HG03066 (cell line): ENCODE measurements around the gene LAIR2.

Source experiments
- ATAC-seq: cut with Tn5 transposase; IDR thresholded peaks from one replicate; pipeline ENCODE4 v1.9.1; 2021; ENCODE audit warnings: low read depth; ENCODE audit not compliant: unreplicated experiment

Gene LAIR2, protein sequence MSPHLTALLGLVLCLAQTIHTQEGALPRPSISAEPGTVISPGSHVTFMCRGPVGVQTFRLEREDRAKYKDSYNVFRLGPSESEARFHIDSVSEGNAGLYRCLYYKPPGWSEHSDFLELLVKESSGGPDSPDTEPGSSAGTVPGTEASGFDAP

DNA sequence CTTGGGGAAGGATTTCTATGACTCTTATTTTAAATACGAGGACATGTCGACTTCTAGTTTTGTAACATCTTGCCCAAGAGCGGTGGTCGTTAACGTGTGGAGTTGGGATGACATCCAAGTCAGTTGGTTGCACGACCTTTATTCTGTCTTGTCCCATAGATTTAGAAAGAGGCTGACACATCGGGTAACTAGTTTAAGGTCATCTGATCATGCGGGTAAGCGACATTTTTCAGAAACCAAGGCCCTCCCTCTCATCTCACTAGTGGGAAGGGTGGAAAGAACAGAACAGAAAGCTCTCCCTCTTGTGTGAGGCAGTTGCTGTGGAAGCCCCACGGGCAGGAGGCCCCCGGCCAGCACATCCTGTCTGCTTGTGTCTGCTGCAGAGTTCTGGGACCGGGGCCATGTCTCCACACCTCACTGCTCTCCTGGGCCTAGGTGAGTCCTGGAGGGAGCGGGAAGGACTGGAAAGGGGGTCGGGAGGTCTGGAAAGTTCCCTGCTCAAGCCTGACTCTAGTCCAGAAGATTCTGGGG lies at the start of gene LAIR2:
Gene LAIR2, plus strand, starts transcription at position 314 of the 531 bp plus-strand sequence. Its CDS starts 88 bp downstream, at position 402.
- ATAC-seq: no peak

DNA sequence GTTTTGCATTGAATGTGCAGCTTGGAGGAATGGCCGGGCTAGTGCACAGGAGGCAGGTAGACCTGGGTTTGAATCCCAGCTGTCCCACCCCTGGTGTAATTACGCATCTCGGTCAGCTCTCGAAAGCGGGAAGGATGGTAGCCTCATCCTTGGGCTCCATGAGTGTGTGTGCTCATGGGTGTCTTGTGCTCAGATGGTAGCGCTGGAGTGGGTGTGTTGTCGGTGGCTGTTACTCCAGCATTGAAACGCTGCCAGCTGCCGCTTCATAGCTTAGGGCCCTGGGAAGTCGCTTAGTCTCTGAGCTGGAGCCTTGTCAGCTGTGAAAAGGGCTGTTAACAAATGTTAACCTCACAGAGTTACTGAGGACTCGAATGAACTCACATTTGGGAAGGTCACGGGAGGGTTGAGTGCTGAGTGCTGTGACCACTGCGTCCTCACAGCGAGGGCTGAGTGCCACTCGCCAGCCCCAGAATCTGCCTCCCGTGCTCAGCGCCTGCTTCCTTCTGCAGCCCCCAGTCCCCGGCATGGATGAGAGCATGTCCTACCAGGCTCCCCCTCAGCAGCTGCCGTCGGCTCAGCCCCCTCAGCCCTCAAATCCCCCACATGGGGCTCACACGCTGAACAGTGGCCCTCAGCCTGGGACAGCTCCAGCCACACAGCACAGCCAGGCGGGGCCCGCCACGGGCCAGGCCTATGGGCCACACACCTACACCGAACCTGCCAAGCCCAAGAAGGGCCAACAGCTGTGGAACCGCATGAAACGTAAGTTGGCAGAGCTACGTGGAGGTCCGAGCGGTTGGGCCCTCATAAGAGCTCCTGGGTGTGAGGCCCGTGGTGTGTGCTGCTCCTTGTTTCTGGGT lies 48.5 kb upstream of the LAIR2 start:
- ATAC-seq: no peak

GRCh38 chr19:54454781-54455675 lies 47.6 kb upstream of the LAIR2 start:
- no peak for ATAC-seq

DNA sequence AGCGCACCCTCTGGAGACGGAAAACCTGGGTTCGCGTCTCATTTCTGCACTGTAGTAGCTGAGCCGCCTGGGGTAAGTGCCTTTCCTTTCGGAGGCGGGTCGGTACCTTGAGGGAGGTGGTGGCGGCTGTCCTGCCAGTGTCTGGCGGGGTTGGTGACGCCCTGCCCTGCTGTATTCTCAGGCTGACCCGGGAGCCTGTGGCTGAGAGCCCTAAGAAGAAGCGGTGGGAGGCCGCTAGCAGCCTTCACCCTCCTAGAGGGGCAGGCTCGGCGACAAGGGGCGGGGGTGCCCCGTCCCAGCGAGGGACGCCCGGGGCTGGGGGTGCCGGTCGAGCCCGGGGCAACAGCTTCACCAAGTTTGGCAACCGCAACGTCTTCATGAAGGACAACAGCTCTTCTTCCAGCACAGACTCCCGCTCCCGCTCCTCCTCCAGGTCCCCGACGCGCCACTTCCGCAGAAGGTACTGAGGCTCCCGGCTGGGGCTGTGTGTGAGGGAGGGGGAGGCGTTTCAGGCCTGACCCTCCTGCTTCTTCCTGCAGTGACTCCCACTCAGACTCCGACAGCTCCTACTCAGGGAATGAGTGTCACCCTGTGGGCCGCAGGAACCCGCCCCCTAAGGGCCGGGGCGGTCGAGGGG lies 46.7 kb upstream of the LAIR2 start:
- ATAC-seq: no peak

DNA sequence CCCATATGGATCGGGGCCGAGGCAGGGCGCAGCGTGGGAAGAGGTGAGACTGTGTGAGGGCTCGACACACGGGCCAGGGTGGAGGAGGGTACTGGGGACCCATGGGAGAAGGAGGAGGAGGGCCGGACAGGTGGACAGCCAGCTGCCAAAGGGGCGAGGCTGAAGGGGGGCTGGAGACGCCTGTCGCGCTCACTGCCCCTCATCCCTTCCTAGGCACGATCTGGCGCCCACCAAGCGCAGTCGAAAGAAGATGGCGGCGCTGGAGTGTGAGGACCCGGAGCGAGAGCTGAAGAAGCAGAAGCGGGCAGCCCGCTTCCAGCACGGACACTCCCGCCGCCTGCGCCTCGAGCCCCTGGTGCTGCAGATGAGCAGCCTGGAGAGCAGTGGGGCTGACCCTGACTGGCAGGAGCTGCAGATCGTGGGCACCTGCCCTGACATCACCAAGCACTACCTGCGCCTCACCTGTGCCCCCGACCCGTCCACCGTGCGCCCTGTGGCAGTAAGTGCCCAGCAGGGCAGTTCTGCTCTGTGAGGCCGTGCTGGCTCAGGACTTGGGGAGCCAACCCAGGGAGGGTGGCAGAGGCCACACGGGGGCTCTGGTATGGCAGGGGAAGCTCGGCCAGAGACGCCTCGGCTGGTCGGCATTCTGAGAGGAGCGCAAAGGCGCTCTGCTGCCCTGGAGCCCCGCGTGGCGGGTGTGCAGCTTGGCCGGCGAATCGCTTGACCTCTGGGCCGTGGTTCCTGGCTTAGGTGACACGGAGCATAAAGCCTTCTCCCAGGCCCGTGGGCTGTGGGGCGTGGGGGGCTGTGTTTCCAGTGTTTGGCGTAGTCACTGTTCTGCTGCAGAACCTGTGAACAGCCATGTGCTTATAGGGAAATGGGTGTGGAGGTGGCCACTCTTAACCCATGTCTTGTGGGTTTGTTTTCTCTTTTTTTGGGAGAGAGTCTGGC lies 45.9 kb upstream of the LAIR2 start:
- ATAC-seq: no peak

DNA sequence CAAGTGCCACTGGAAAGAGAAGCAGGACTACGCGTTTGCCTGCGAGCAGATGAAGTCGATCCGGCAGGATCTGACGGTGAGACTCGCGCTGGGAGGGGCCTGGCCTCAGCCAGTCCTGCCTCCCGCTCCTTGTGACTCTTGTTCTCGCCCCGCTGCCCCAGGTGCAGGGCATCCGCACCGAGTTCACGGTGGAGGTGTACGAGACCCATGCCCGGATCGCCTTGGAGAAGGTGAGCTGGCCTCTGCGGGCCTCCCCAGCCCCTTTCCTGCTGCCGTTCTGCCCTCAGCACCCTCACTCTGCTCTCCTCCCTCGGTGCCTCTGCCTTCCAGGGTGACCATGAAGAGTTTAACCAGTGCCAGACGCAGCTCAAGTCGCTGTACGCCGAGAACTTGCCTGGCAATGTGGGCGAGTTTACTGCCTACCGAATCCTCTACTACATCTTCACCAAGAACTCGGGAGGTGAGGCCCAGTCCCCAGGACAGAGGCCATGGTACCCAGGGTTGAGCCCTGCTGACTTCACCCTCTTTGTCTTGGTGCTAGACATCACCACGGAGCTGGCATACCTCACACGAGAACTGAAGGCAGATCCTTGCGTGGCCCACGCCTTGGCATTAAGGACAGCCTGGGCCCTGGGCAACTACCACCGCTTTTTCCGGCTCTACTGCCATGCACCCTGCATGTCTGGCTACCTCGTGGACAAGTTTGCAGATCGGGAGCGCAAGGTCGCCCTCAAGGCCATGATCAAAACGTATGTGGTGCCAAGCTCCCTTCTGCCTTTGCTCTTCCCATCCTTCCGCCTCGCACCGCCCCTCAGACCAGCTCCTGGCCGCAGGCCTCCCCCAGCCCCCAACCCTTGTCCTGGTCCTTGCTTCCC lies 44.6 kb upstream of the LAIR2 start:
- no peak for ATAC-seq

DNA sequence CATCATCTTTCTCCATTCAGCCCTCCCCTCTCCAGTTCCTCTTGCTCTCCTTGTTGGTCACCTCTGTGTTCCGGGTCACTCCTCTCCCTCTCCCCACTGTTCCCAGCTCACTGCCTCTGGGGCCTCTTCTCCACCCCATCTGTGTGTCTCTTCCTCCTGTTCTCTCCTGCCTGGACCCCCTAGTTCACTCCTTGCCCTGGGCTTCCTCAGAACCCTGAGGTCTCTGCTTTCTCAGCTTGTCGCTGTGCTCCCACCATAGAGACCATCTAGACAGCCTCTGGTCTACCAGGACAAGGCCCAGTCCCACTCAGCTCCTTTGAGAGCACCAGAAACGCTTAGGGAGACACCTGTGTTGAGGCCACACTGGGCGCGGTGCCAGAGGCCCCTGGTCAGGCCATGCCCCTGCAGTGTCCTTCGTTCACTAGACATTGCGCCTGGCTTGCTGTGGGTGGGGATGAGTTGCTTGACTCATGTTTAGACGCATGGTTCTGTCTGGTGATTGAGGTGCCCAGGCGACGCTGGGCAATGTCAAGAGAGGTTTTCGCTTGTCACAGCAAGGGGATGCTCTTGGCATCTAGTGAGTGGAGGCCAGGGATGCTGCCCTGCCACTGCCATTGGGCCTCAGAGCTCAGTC lies 43.9 kb upstream of the LAIR2 start:
- ATAC-seq: no peak

- ATAC-seq: no peak
These were observed 43.1 kb upstream of the LAIR2 start for GRCh38 chr19:54459282-54460229.

DNA sequence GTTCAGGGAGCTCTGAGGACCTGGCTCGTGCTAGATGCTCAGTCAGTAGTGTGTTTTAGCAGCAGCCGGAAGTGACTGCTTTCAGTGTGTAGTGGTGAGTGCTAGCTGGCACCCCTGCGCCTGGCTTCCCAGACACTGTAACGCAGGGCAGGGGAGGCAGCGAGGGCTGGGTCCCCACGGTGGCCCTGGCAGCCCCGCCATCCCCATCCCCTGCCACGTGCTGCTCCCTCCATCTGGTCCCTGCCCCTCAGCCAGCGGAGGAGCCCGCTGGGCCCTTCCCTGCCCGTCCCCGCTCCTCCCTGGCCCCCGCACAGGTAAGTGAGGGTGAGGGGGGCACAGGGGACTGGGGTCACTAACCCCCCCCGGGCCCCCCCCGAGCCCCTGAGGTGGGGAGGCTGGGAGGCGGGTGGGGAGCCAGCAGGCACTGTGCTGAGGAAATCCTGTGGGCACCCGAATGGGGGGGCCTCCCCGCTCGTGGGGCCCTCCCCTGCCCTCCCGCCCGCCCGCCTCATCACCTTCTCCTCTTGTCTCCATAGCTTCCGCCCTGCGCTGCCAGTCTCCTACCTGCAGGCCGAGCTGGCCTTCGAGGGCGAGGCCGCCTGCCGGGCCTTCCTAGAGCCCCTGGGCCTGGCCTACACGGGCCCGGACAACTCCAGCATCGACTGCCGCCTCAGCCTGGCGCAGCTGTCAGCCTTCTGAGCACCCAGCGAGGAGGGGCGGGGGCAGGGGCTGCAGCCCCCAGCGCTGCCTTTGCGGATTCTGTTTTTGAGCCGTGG lies 42.2 kb upstream of the LAIR2 start:
- ATAC-seq: no peak

- no peak for ATAC-seq
These were observed 41.4 kb upstream of the LAIR2 start for GRCh38 chr19:54461210-54461609.

DNA sequence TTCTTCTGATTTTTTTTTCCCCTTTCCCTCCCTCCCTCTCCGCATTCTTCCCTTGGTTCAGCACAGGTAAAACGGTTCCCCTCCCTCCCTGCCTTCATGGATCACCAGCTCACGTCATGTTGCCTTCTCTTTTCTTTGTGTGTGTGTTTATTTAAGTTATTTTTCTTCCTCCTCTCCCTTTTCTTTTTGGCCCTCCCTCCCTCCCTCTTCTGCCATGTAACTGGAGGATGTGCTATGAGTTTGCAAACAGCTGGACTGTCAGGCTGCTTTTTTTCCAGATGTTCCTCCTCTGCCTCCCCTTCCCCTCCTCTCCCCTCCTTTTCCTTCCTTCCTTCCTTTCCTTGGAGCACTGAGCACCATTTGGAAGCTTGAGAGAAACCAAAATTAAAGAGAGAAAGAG lies 41.0 kb upstream of the LAIR2 start:
- ATAC-seq: no peak

- ATAC-seq: no peak
These were observed 40.5 kb upstream of the LAIR2 start for GRCh38 chr19:54462047-54462654.

- peak; percentile 2 for ATAC-seq
These were observed 39.7 kb upstream of the LAIR2 start for GRCh38 chr19:54462655-54463530.

- ATAC-seq: peak; percentile 53
These were observed 39.0 kb upstream of the LAIR2 start, which contains the start of gene LENG9 for GRCh38 chr19:54463531-54464043. TSS of gene LENG9 (minus strand) at chr19:54463778. CDS start at chr19:54463526, 252 bp downstream.
